ENCODE measurements around the gene PDZRN3.

GRCh38 chr3:73603762-73604171 lies 21.0 kb downstream of the PDZRN3 start:
- TF ChIP-seq SETDB1 (CRISPR knock-in tag; IDR thresholded peaks at IDR 0.05; ENCODE audit: borderline replicate concordance) = no peak
- no peak for TF ChIP-seq NKX3-1 (CRISPR knock-in tag; IDR thresholded peaks at IDR 0.05)
- TF ChIP-seq, protein P1, sequence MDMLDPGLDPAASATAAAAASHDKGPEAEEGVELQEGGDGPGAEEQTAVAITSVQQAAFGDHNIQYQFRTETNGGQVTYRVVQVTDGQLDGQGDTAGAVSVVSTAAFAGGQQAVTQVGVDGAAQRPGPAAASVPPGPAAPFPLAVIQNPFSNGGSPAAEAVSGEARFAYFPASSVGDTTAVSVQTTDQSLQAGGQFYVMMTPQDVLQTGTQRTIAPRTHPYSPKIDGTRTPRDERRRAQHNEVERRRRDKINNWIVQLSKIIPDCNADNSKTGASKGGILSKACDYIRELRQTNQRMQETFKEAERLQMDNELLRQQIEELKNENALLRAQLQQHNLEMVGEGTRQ (IDR thresholded peaks at IDR 0.05; ENCODE audit: low read depth, low read length) = no peak
- TF ChIP-seq, protein P1 (CRISPR knock-in tag; IDR thresholded peaks at IDR 0.05; ENCODE audit: borderline replicate concordance) = no peak
- no peak for TF ChIP-seq SP1 (IDR thresholded peaks at IDR 0.05)
- TF ChIP-seq SP1 (CRISPR knock-in tag; IDR thresholded peaks at IDR 0.05) = no peak
- no peak for TF ChIP-seq ELF4 (CRISPR knock-in tag; IDR thresholded peaks at IDR 0.05; ENCODE audit: borderline replicate concordance)
- no peak for TF ChIP-seq ZNF124 (CRISPR knock-in tag; IDR thresholded peaks at IDR 0.05)
- TF ChIP-seq ZNF746 (CRISPR knock-in tag; IDR thresholded peaks at IDR 0.05) = no peak
- TF ChIP-seq MTA3 (CRISPR knock-in tag; IDR thresholded peaks at IDR 0.05) = no peak

Measured in HepG2 (cell line).